ENCODE results near the gene EPN1. TPM values are rescaled to one million over a fixed set of nuclear protein-coding genes. Genes with fewer than 3 reads are reported as not detected.

Gene EPN1
- total RNA-seq, 2 experiments from 2014 or later = 39.0 to 40.5 TPM

- H3K9me3 Mint-ChIP-seq = no peaks in the 10 kb centered on the region
- H3K36me3 Mint-ChIP-seq (ENCODE audit: low read depth) = peaks cover 85% of the 10 kb centered on the region
- ATAC-seq (ENCODE audit: poor library complexity) (no peak), DNase-seq (no peak)
- TF ChIP-seq CTCF (IDR thresholded peaks at IDR 0.05) = no peak
- Histone ChIP-seq H3K4me1 (ENCODE audit: insufficient read depth, low read length) (peaks cover 29% of the 10 kb centered on the region), H3K27ac (ENCODE audit: low read depth in 1 of 2, low read length in 2 of 2) (no peak overlapping the region), H3K36me3 (ENCODE audit: insufficient read depth, low read length) (peaks cover 78% of the 10 kb centered on the region), H3K4me3 (ENCODE audit: low read length) (no peak overlapping the region), H3K9me3 (ENCODE audit: control insufficient read depth in 1 of 2, insufficient read depth in 1 of 2, low read length in 2 of 2) (no peaks in the 10 kb centered on the region), H3K27me3 (ENCODE audit: control insufficient read depth in 1 of 2, insufficient read depth in 2 of 2, low read length in 2 of 2) (no peaks in the 10 kb centered on the region)
- CTCF ChIA-PET = no interaction called here
- peaks cover 12% of the 10 kb centered on the region for H3K4me1 Mint-ChIP-seq (ENCODE audit: low read depth)
- intact Hi-C loops (cut with DNase I, micrococcal nuclease) = no loop called here
- POLR2A ChIA-PET = no interaction called here
- H3K4me3 Mint-ChIP-seq = no peak overlapping the region
- no peaks in the 10 kb centered on the region for H3K27me3 Mint-ChIP-seq
- H3K27ac Mint-ChIP-seq = no peak overlapping the region
Observed at GRCh38 chr19:55668603-55669348, 6.2 kb upstream of the EPN1 start.

- intact Hi-C loops (cut with DNase I, micrococcal nuclease) = loop anchor here in 1 of 2 experiments (2.0 to 10.0 kb wide), 2 partner anchors 13 to 645 kb away; partner anchors contain the start of gene ZSCAN5A
- TF ChIP-seq CTCF (IDR thresholded peaks at IDR 0.05) = no peak
- no peak overlapping the region for H3K27ac Mint-ChIP-seq
- peaks cover 82% of the 10 kb centered on the region for H3K36me3 Mint-ChIP-seq (ENCODE audit: low read depth)
- no peaks in the 10 kb centered on the region for H3K27me3 Mint-ChIP-seq
- ChIA-PET CTCF (no interaction called here), POLR2A (no interaction called here)
- no peaks in the 10 kb centered on the region for H3K27me3 ChIP-seq (ENCODE audit: control insufficient read depth in 1 of 2, insufficient read depth in 2 of 2, low read length in 2 of 2)
- peaks cover 32% of the 10 kb centered on the region for H3K4me1 ChIP-seq (ENCODE audit: insufficient read depth, low read length)
- H3K4me3 Mint-ChIP-seq = no peak overlapping the region
- H3K9me3 ChIP-seq (ENCODE audit: control insufficient read depth in 1 of 2, insufficient read depth in 1 of 2, low read length in 2 of 2) = no peaks in the 10 kb centered on the region
- H3K4me3 ChIP-seq (ENCODE audit: low read length) = no peak overlapping the region
- no peaks in the 10 kb centered on the region for H3K9me3 Mint-ChIP-seq
- no peak for ATAC-seq (ENCODE audit: poor library complexity)
- DNase-seq = no peak
- no peak overlapping the region for H3K27ac ChIP-seq (ENCODE audit: low read depth in 1 of 2, low read length in 2 of 2)
- peaks cover 15% of the 10 kb centered on the region for H3K4me1 Mint-ChIP-seq (ENCODE audit: low read depth)
- H3K36me3 ChIP-seq (ENCODE audit: insufficient read depth, low read length) = peaks cover 73% of the 10 kb centered on the region
Observed at GRCh38 chr19:55669418-55670279, 5.4 kb upstream of the EPN1 start.

- DNase-seq (peak in 4 of 14 experiments; percentile 21 to 68 (median 43)), ATAC-seq (ENCODE audit: poor library complexity) (no peak)
- no peak overlapping the region for H3K4me3 ChIP-seq (ENCODE audit: low read length)
- peaks cover 32% of the 10 kb centered on the region for H3K4me1 ChIP-seq (ENCODE audit: insufficient read depth, low read length)
- TF ChIP-seq CTCF (IDR thresholded peaks at IDR 0.05) = no peak
- POLR2A ChIA-PET = interaction anchor here (2.0 kb wide), 1 partner anchor 16 kb away, joined by 9 read pairs; the partner anchor contains the start of gene U2AF2
- Mint-ChIP-seq H3K36me3 (ENCODE audit: low read depth) (peaks cover 80% of the 10 kb centered on the region), H3K27ac (peak overlapping the region; percentile 76), H3K4me3 (peak overlapping the region; percentile 42), H3K4me1 (ENCODE audit: low read depth) (peaks cover 17% of the 10 kb centered on the region), H3K27me3 (no peaks in the 10 kb centered on the region), H3K9me3 (no peaks in the 10 kb centered on the region)
- intact Hi-C loops (cut with DNase I, micrococcal nuclease) = loop anchor here in 1 of 2 experiments (2.0 to 10.0 kb wide), 2 partner anchors 14 to 644 kb away; partner anchors contain the start of gene ZSCAN5A
- H3K36me3 ChIP-seq (ENCODE audit: insufficient read depth, low read length) = peaks cover 68% of the 10 kb centered on the region
- CTCF ChIA-PET = interaction anchor here (1.5 kb wide), 1 partner anchor 38 kb away, joined by 10 read pairs; no protein-coding TSS in a partner anchor
- no peaks in the 10 kb centered on the region for H3K27me3 ChIP-seq (ENCODE audit: control insufficient read depth in 1 of 2, insufficient read depth in 2 of 2, low read length in 2 of 2)
- H3K27ac ChIP-seq (ENCODE audit: low read depth in 1 of 2, low read length in 2 of 2) = no peak overlapping the region
- no peaks in the 10 kb centered on the region for H3K9me3 ChIP-seq (ENCODE audit: control insufficient read depth in 1 of 2, insufficient read depth in 1 of 2, low read length in 2 of 2)
Observed at GRCh38 chr19:55670280-55671053, 4.6 kb upstream of the EPN1 start.

Data from CD4-positive, alpha-beta T cell (primary cell).